ENCODE results near the gene TBC1D17.

GRCh38 chr19:49883094-49883493 lies 5.6 kb downstream of the TBC1D17 start:
- no peak for TF ChIP-seq CTCF (IDR thresholded peaks at IDR 0.05; ENCODE audit: insufficient read depth, low read depth, low read length)
- no peak for TF ChIP-seq EZH2 (IDR thresholded peaks at IDR 0.05; ENCODE audit: insufficient read depth, low read length)
